Stimulated activated naive CD4-positive, alpha-beta T cell treated with Interleukin-2 at 50 U/mL for 16 hours (primary cell): ENCODE results near the gene USB1.

Source experiments
- DNase-seq: peaks from one replicate; lab custom pipeline; 2025; lab: John Stamatoyannopoulos, UW

Gene USB1

DNA sequence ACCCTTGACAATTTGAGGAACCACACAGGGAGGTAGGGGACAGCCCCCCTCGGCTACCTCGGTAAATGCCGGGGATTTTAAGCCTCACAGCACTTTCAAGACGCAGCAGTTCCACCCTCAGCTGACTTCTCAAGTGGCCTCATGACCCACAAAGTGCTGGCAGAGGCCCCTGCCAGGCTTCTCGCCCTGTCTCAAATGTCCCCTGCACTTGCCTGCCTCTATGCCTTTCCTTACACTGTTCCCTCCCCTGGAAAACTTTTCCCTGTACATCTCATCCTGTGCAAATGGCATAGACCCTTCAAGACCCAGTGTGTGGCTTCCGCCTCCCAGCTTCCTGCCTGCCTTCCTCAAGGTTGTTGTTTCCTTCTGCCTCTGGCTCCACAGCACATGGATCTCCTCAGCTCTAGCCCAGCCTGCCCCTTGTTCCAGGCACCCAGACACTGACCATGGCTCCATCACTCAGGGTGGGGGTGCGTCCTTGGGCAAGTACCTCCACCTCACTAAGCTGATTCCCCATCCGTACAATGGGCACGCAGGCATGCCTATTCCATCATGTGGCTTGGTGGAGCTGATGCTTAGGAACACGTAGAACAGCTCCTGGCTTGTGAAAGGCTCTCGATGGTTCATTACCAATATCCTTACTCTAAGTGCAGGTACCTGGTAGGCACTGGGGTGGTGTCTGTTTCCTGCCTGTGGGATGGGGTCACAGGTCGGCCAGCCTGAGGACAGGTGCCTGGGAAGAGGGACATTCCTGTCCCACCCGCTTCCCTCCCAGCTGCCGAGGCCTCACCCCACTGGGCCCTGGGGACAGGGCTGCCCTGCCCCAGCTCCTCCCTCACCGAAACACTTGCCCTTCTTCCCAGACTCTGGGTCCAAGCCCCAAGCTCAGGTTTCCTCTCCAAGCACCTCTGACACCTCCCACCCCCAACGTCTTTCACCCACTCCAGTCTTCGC, 48.3 kb downstream of the USB1 start:
- no peak for DNase-seq

DNA sequence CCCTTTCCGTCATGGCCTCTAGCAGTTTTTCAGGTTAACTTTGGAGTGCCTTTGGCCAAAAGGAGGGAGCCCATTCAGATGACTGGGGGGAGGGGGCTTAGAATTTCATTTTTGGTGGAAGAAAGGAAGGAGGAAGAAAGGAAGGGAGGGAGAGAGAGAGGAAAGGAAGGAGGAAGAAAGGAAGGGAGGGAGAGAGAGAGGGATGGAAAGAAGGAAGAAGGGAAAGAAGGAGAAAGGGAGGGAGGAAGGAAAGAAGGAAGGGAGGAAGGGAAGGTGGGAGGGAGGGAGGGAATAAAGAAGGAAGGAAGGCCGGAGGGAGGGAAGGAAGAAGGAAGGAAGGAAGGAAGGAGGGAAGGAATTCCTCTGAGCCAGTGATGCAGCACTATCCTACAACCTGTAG, 50.1 kb downstream of the USB1 start:
- no peak for DNase-seq

DNA sequence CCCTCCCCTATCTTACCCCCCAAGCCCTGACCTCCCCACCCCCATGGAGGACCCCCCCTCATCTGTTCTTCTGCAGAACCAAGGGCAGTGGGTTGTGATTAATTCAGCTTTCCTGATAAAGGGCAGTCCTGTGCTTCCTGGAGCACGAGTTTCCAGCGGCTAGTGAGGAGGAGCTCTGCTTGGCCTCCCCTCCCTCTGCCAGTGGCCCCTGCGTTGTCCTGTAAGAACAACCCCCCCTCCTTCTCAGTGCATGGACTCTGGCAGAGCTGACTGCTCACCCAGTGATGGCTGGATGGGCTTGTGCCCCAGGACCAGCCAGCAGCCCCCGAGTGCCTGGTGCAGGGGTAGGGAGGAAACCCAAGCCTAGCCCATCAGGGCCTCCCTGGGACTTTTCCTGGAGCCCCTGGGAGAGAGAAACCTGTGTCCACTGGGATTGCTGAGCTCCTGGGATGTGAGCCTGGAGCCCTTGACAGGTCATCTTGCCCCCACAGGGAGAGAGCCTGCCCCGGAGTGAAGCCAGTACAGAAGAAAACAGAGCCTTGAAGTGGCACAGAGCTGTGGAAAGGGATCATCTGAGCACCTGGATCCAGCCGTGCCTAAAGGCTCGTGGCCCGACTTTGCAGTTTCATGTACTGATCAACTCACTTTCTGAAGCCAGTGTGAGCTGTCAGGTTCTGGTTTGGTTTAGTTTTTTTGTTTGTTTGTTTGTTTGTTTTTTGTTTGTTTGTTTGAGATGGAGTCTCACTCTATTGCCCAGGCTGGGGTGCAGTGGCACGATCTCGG, 50.8 kb downstream of the USB1 start:
- DNase-seq, result no peak

DNA sequence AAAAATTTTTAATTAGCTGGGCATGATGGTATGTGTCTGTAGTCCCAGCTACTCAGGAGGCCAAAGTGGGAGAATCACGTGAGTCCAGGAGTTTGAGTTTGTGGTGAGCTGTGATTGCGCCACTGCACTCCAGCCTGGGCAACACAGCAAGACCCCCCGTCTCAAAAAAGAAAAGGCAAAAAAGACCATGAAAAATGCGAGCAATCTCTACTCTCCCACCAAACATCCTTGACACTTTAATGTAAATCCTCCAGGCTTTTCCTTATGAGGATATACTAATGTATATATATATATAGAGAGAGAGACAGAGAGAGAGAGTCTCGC, 52.4 kb downstream of the USB1 start:
- DNase-seq, result no peak

DNA sequence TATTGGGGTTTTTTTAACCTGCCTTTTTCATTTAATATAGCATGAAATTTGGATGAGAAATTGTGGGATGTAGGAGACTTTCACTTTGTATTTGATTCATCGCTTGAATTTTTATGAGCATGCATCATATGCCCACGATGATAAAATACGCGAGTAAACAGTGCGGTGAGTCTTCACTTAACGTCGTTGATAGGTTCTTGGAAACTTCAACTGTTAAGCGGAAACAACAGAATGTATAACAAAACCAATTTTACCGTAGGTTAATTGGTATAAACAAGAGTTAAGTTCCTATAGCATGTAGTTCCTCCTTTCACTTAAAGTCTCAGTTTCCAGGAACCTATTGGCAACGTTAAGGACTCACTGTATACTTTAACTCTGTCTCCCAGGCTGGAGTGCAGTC, 53.1 kb downstream of the USB1 start:
- DNase-seq, result no peak

DNA sequence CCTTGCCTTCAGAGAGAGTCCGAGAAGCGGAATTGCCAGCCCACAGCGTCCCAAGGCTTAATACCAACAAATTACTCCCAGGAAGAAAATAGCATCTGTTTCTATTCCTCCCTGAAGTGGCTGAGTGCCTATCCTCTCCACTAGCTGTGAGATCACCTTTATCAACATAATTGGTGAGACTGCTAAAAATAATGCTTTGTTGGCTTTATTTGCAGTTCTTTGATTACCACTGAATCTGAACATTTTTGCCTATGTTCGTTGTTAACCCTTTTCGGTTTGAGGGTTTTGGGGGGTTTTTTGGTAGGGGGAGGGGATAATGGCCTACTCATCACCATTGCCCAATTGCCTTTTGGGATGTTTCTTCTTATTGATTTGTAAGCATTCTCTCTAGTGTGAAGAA, 55.4 kb downstream of the USB1 start:
- DNase-seq, result no peak

DNA sequence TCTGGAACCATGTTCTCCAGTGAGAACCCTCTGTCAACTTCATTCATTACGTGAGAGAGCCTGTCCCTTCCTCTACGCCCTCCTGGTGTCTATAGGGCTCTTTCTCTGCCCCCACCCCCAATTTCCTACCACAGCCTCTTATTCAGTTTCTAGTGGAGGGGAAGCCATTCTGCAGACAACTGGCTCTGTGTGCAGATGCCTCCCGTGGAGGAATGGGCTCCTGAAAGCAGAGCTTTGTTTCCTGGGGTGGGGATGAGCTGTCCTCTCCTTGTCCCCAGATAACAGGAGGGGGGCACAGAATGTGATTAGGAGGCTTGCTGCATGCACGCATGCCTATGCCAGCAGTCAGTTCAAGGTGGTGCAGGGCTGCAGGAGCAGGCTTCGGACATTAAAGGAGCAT, 55.9 kb downstream of the USB1 start:
- no peak for DNase-seq

DNA sequence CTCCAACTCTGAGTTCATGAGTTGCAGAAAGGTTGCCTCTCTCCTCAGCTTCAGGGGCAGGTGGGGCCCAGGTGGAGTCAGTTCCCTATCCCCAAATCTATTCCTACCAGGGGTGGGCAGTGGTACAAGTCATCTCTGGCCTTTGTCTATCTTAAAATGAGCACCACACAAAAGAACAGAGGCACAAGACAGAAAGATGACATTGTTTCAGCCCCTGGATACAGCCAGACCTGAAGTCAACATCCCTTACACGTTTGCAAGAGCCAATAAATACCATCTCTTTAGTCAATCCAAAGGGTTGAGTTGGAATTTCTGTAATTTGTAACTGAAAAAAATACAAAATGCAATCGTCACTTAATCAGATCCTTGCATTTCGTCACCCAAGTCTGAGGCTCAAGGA, 56.6 kb downstream of the USB1 start:
- no peak for DNase-seq

DNA sequence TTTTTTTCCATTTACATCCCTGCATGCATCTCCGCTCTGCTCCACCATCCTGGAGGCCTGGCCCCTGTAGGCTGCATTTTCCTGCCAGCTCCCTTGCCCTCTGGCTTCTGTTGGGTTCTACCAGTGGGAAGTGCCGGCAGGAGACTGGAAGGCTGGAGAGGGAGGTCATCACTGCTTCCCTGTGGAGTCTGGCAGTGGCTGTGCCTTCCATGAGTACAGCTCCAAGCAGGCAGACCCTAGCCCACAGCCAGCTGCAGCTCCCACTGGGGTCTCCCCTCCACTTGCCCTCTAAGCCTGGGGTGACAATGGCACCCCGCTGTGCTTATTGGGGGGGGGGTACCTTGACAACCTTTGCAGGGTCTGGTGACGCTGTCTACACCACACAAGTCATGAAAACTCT, 61.6 kb downstream of the USB1 start:
- no peak for DNase-seq

DNA sequence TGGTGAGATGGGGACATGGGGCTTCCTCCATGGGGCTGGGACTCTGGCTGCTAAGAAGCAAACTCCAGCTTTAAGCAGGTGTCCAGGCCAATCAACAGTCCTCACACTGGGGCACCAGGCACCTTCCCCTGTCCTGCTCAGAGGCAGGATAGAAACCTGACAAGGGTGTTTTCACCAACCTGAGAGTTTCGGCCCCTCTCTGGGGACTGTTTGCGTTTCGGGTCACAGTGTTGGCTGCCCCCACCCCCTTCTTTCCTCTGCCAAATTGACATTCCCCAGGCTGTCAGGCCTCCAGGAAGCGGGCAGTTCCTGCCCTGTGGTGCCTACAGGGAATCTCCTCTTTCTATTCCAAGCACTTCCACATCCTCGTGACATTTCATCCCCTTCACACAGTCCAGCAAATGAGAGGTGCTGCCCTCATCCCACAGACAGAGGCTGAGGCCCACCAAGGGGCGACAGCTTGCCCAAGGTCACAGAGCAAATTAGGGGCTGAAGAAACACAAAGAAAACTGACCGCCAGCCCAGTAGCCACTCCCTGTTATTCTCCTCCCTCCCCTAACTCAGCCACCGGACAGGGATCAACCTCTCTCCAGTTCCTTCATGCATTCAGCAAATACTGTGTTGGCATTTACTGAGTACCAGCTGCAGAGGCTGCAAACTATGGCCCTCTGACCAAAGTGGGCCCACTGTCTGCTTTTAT, 62.3 kb downstream of the USB1 start:
- DNase-seq, result no peak

DNA sequence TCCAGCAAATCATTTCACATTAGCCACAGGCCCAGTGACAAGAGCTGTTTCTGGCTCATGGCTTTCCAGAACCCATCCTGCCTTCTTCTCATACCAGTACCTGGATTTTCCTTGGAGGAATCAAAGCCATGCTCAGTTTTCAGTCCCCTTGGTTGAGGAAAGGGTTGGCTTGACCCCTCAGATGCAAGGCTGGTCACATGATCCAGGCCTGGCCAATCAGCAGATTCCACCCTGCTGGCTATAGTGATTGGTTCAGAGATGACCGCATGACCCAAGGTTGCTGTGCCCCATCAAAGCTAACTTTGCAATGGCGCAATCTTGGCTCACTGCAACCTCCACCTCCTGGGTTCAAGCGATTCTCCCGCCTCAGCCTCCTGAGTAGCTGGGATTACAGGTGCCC, 69.4 kb downstream of the USB1 start:
- DNase-seq, result no peak
